WTC11 (cell line): ENCODE data around the gene RASGRP3. TPM values are rescaled to one million over a fixed set of nuclear protein-coding genes. Genes with fewer than 3 reads are reported as not detected.

ENCODE experiments used
- ATAC-seq: fragments of 200-7000 bp; cut with Tn5 transposase; 2 replicates; pipeline ENCODE4 v1.10.0; 2021; ENCODE audit warnings: mild to moderate bottlenecking, moderate library complexity
- CTCF ChIA-PET: fragments of 300-600 bp; sonication (Branson Sonifier 250); formaldehyde crosslinking; loops from one replicate; lab custom pipeline; 2021; ENCODE audit warnings: antibody characterized with exemption; lab: Charles Lee
- POLR2A ChIA-PET: fragments of 350-600 bp; sonication (Branson Sonifier 250); formaldehyde crosslinking; loops from one replicate; lab custom pipeline; 2021; ENCODE audit warnings: antibody characterized with exemption; lab: Charles Lee
- DNase-seq: peaks from one replicate; pipeline ENCODE4 v3.0.0; 2021; ENCODE audit warnings: low spot score
- H3K27ac Mint-ChIP-seq: 2 replicates; pipeline ENCODE4 v1.8.0; 2021; ENCODE audit warnings: mixed read lengths
- H3K27me3 Mint-ChIP-seq: 2 replicates; pipeline ENCODE4 v1.8.0; 2021; ENCODE audit warnings: low read depth, mild to moderate bottlenecking, moderate library complexity, mixed read lengths
- H3K36me3 Mint-ChIP-seq: 2 replicates; pipeline ENCODE4 v1.8.0; 2021; ENCODE audit warnings: mixed read lengths
- H3K4me1 Mint-ChIP-seq: 2 replicates; pipeline ENCODE4 v1.8.0; 2022; ENCODE audit warnings: mixed read lengths
- H3K4me3 Mint-ChIP-seq: 2 replicates; pipeline ENCODE4 v1.8.0; 2021; ENCODE audit warnings: mild to moderate bottlenecking, moderate library complexity, mixed read lengths
- H3K9me3 Mint-ChIP-seq: 2 replicates; pipeline ENCODE4 v1.8.0; 2021; ENCODE audit warnings: mixed read lengths
- AR ChIP-seq: fragments of 250-450 bp; sonication (Bioruptor Pico); IDR thresholded peaks from 2 replicates; pipeline ENCODE4 v1.9.0; 2021; ENCODE audit warnings: mild to moderate bottlenecking
- CREB1 ChIP-seq: sonication (generic); formaldehyde crosslinking; IDR thresholded peaks from 2 replicates; pipeline ENCODE4 v1.8.0; 2023; ENCODE audit warnings: mild to moderate bottlenecking, missing genetic modification reagents
- E2F4 ChIP-seq: sonication (generic); formaldehyde crosslinking; IDR thresholded peaks from 2 replicates; pipeline ENCODE4 v1.8.1; 2022; ENCODE audit warnings: low read depth, mild to moderate bottlenecking, moderate library complexity, missing genetic modification reagents, borderline replicate concordance
- FOXP4 ChIP-seq: sonication (generic); formaldehyde crosslinking; IDR thresholded peaks from 2 replicates; pipeline ENCODE4 v1.8.0; 2022; ENCODE audit warnings: mild to moderate bottlenecking, missing genetic modification reagents
- NR1H2 ChIP-seq: sonication (generic); formaldehyde crosslinking; IDR thresholded peaks from 2 replicates; pipeline ENCODE4 v1.9.0; 2021; ENCODE audit warnings: mild to moderate bottlenecking, moderate library complexity, missing genetic modification reagents
- SMAD3 ChIP-seq: sonication (generic); formaldehyde crosslinking; IDR thresholded peaks from 2 replicates; pipeline ENCODE4 v1.8.0; 2022; ENCODE audit warnings: missing genetic modification reagents, mild to moderate bottlenecking, borderline replicate concordance
- SP1 ChIP-seq: sonication (generic); formaldehyde crosslinking; conservative IDR thresholded peaks from 2 replicates; pipeline ENCODE4 v1.8.1; 2022; ENCODE audit warnings: missing genetic modification reagents
- TEAD4 ChIP-seq: sonication (generic); formaldehyde crosslinking; IDR thresholded peaks from 2 replicates; pipeline ENCODE4 v1.8.0; 2022; ENCODE audit warnings: mild to moderate bottlenecking, missing genetic modification reagents
- USF1 ChIP-seq: sonication (generic); formaldehyde crosslinking; IDR thresholded peaks from 2 replicates; pipeline ENCODE4 v1.8.0; 2022; ENCODE audit warnings: mild to moderate bottlenecking, missing genetic modification reagents
- ZBTB21 ChIP-seq: sonication (generic); formaldehyde crosslinking; IDR thresholded peaks from 2 replicates; pipeline ENCODE4 v1.8.1; 2023; ENCODE audit warnings: mild to moderate bottlenecking, missing genetic modification reagents, borderline replicate concordance
- ZNF317 ChIP-seq: sonication (generic); formaldehyde crosslinking; IDR thresholded peaks from 2 replicates; pipeline ENCODE4 v1.8.1; 2023; ENCODE audit warnings: low read depth, mild to moderate bottlenecking, moderate library complexity, missing genetic modification reagents, borderline replicate concordance
- ZNF425 ChIP-seq: fragments of 250-450 bp; sonication (Bioruptor Pico); conservative IDR thresholded peaks from 2 replicates; pipeline ENCODE4 v1.9.0; 2021; ENCODE audit warnings: mild to moderate bottlenecking
- ZNF671 ChIP-seq: fragments of 250-450 bp; sonication (Bioruptor Pico); IDR thresholded peaks from 2 replicates; pipeline ENCODE4 v1.8.0; 2021; ENCODE audit warnings: mild to moderate bottlenecking
- total RNA-seq: library from RNA; stranded (reverse); gene quantifications from 3 replicates; pipeline ENCODE4 v1.2.3, GENCODE V29; 2021

The RASGRP3 gene
- total RNA-seq, 1 experiment from 2014 or later = 0.11 TPM

GRCh38 chr2:33555681-33556080 is 79.2 kb downstream of the RASGRP3 start (continued):
- no peak for TF ChIP-seq ZNF317
- TF ChIP-seq ZBTB21 (CRISPR knock-in tag) = no peak
- TF ChIP-seq ZNF671 = no peak

GRCh38 chr2:33559328-33559727 is 82.9 kb downstream of the RASGRP3 start:
- no peak for TF ChIP-seq USF1 (CRISPR knock-in tag)
- no peak for TF ChIP-seq AR (CRISPR knock-in tag)
- TF ChIP-seq SP1 = no peak
- TF ChIP-seq TEAD4 (CRISPR knock-in tag) = no peak
- no peak for TF ChIP-seq CREB1 (CRISPR knock-in tag)
- TF ChIP-seq ZNF425 (CRISPR knock-in tag) = no peak
- TF ChIP-seq NR1H2 (CRISPR knock-in tag) = no peak
- no peak for TF ChIP-seq E2F4 (CRISPR knock-in tag)
- TF ChIP-seq, all 79 proteins: peak for 0
- Mint-ChIP-seq H3K9me3 (no peaks in the 10 kb centered on the region), H3K36me3 (peaks cover 5% of the 10 kb centered on the region; the same call in 1 of the 2 replicates), H3K27ac (no peak overlapping the region), H3K4me1 (peaks cover 14% of the 10 kb centered on the region), H3K4me3 (no peak overlapping the region), H3K27me3 (no peaks in the 10 kb centered on the region)
- ChIA-PET CTCF (no interaction called here), POLR2A (no interaction called here)
- ATAC-seq = no peak
- no peak for DNase-seq

- Mint-ChIP-seq H3K9me3 (no peaks in the 10 kb centered on the region), H3K36me3 (peaks cover 5% of the 10 kb centered on the region; the same call in 1 of the 2 replicates), H3K27ac (no peak overlapping the region), H3K27me3 (no peaks in the 10 kb centered on the region), H3K4me1 (peaks cover 9% of the 10 kb centered on the region), H3K4me3 (no peak overlapping the region)
- no peak for TF ChIP-seq FOXP4
- TF ChIP-seq SMAD3 (CRISPR knock-in tag) = no peak
- no peak for TF ChIP-seq USF1 (CRISPR knock-in tag)
- ATAC-seq (no peak), DNase-seq (no peak)
- CTCF ChIA-PET = interaction anchor here (1.3 kb wide), 1 partner anchor 24 kb away, joined by 5 read pairs; no protein-coding TSS in a partner anchor
- POLR2A ChIA-PET = no interaction called here
Observed at GRCh38 chr2:33560017-33560416, 83.6 kb downstream of the RASGRP3 start.
